Astrocyte (in vitro differentiated cells and primary cell): ENCODE results near the gene IPO13.

Experiments used
- CTCF ChIP-seq: IDR thresholded peaks from 2 replicates; pipeline ENCODE4 v1.5.1; 2011; ENCODE audit warnings: low read depth, mild to moderate bottlenecking, inconsistent platforms, low read length, moderate library complexity; ENCODE audit not compliant: insufficient read depth
- EZH2 ChIP-seq: IDR thresholded peaks from 2 replicates; pipeline ENCODE4 v1.6.1; 2012; ENCODE audit warnings: mild to moderate bottlenecking, low read length, inconsistent platforms; ENCODE audit not compliant: insufficient read depth

- TF ChIP-seq CTCF (no peak), EZH2 (no peak)
Observed at GRCh38 chr1:43986712-43987111, 40.0 kb downstream of the IPO13 start.
